GM18498 (cell line): Measurements from ENCODE around the gene ZNF768.

Experiments
- ATAC-seq: cut with Tn5 transposase; IDR thresholded peaks from one replicate; pipeline ENCODE4 v1.9.1; 2021; ENCODE audit warnings: mild to moderate bottlenecking, moderate library complexity; ENCODE audit not compliant: unreplicated experiment

The ZNF768 gene

DNA sequence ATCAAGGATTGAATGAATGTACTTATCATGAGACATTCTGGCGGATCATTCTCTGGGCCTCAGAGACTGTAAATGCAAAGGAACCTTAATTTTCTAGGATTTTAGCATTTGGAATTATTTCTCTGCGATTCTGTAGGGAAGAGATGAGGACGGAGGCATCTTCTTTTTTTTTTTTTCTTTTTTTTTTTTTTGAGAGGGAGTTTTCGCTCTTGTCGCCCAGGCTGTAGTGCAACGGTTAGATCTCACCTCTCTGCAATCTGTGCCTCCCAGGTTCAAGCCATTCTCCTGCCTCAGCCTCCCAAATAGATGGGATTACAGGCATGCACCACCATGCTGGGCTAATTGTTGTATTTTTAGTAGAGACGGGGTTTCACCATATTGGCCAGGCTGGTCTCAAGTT lies 51.7 kb downstream of the ZNF768 start:
- no peak for ATAC-seq

DNA sequence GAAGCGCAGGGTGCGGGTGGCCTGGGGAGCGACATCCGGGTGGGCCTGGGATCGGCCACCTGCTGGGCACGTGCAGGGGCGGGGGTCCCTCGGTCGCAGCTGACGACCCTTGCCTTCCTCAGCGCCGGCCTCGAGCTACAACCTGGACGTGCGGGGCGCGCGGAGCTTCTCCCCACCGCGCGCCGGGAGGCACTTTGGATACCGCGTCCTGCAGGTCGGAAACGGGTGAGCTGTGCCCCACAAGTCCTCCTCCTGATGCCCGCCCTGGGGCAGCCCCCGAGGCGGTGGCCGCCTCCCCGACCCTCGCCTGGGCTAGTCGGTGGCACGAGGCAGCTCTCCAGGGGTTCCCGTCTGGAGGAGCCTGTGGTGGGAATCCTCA lies 52.3 kb downstream of the ZNF768 start:
- ATAC-seq: no peak
